KMS-11 (cell line): ENCODE data around the gene GLRA3.
"Not testable (repeated sequence)": the region's sequence is repeated elsewhere in the genome, so short reads cannot be mapped to it uniquely, and the experiment has no call there.

Experiments
- H2AFZ ChIP-seq: fragments of 200-600 bp; sonication (generic); 2 replicates; pipeline ENCODE4 v1.6.1; 2016; ENCODE audit warnings: antibody characterized with exemption, mixed run types, low read depth
- H3K27ac ChIP-seq: fragments of 200-600 bp; sonication (generic); 2 replicates; pipeline ENCODE4 v1.6.1; 2016; ENCODE audit warnings: mild to moderate bottlenecking, mixed run types
- H3K27me3 ChIP-seq: fragments of 200-600 bp; sonication (generic); 2 replicates; pipeline ENCODE4 v1.6.1; 2017; ENCODE audit warnings: mild to moderate bottlenecking, low read depth, mixed run types, moderate library complexity; ENCODE audit not compliant: insufficient read depth
- H3K36me3 ChIP-seq: fragments of 200-600 bp; sonication (generic); 2 replicates; pipeline ENCODE4 v1.6.1; 2017; ENCODE audit warnings: mild to moderate bottlenecking, mixed run types; ENCODE audit not compliant: insufficient read depth
- H3K4me1 ChIP-seq: fragments of 200-600 bp; sonication (generic); 2 replicates; pipeline ENCODE4 v1.6.1; 2016; ENCODE audit warnings: mild to moderate bottlenecking, low read depth, mixed run types; ENCODE audit not compliant: poor library complexity, severe bottlenecking
- H3K4me2 ChIP-seq: fragments of 200-600 bp; sonication (generic); 2 replicates; pipeline ENCODE4 v1.7.0; 2016; ENCODE audit warnings: mild to moderate bottlenecking, mixed run types
- H3K4me3 ChIP-seq: fragments of 200-600 bp; sonication (generic); IDR thresholded peaks from 2 replicates; pipeline ENCODE4 v1.6.1; 2017; ENCODE audit warnings: low read depth, low read length, mixed read lengths; ENCODE audit not compliant: insufficient read depth
- H3K79me2 ChIP-seq: fragments of 200-600 bp; sonication (generic); 2 replicates; pipeline ENCODE4 v1.6.1; 2016; ENCODE audit warnings: low read depth, mixed run types; ENCODE audit not compliant: insufficient read depth
- H3K9ac ChIP-seq: fragments of 200-600 bp; sonication (generic); 2 replicates; pipeline ENCODE4 v1.6.1; 2016; ENCODE audit warnings: mild to moderate bottlenecking, mixed run types
- H4K20me1 ChIP-seq: fragments of 200-600 bp; sonication (generic); 2 replicates; pipeline ENCODE4 v1.6.1; 2016; ENCODE audit warnings: mild to moderate bottlenecking, mixed run types; ENCODE audit not compliant: insufficient read depth
- TF ChIP-seq, protein P1 (sequence below): fragments of 200-600 bp; sonication (generic); conservative IDR thresholded peaks from 2 replicates; pipeline ENCODE4 v1.6.1; 2017; ENCODE audit warnings: low read depth, mild to moderate bottlenecking, antibody characterized with exemption, low read length, moderate library complexity, mixed read lengths

Gene GLRA3

GRCh38 chr4:174828845-174829701, at the start of gene GLRA3:
TSS of gene GLRA3 (minus strand) at chr4:174829247. CDS start at chr4:174828811, 436 bp downstream.
- H3K4me3 ChIP-seq, result no peak within 1 kb of the TSS
- H3K27me3 ChIP-seq, result no peaks in the 10 kb centered on the region
- no peaks in the 10 kb centered on the region for H3K79me2 ChIP-seq
- peak within 1 kb of the TSS; percentile 74 for H3K27ac ChIP-seq
- H2AFZ ChIP-seq, result peak within 1 kb of the TSS; percentile 56
- H3K4me2 ChIP-seq, result peak within 1 kb of the TSS; percentile 64
- peaks cover 55% of the 10 kb centered on the region for H3K4me1 ChIP-seq
- no peaks in the 10 kb centered on the region for H3K36me3 ChIP-seq
- TF ChIP-seq, protein P1, sequence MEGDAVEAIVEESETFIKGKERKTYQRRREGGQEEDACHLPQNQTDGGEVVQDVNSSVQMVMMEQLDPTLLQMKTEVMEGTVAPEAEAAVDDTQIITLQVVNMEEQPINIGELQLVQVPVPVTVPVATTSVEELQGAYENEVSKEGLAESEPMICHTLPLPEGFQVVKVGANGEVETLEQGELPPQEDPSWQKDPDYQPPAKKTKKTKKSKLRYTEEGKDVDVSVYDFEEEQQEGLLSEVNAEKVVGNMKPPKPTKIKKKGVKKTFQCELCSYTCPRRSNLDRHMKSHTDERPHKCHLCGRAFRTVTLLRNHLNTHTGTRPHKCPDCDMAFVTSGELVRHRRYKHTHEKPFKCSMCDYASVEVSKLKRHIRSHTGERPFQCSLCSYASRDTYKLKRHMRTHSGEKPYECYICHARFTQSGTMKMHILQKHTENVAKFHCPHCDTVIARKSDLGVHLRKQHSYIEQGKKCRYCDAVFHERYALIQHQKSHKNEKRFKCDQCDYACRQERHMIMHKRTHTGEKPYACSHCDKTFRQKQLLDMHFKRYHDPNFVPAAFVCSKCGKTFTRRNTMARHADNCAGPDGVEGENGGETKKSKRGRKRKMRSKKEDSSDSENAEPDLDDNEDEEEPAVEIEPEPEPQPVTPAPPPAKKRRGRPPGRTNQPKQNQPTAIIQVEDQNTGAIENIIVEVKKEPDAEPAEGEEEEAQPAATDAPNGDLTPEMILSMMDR, result no peak
- peak within 1 kb of the TSS; percentile 54 for H3K9ac ChIP-seq
- H4K20me1 ChIP-seq, result no peaks in the 10 kb centered on the region

DNA sequence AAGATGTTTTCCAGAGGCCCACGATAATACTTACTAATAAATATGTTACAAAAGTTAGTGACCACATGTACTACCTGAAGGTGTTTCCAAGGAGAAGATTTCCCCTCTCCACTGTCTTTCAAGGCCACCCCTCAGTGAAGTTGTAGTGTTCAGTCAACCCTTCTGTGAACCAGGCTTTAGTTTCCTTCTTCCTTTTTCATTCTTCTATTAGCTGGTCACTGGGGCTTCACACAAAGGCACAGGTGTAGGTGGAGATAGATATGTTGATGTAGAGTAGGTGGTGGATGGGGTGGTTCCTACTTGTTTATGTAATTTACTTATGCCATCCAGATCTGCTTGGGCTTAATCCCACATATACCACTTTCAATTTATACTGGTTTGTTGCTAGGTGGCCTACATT, 45.9 kb upstream of the GLRA3 start:
- H3K27ac ChIP-seq, result no peak overlapping the region
- no peaks in the 10 kb centered on the region for H3K79me2 ChIP-seq
- no peak overlapping the region for H2AFZ ChIP-seq
- H3K4me1 ChIP-seq, result peaks cover 12% of the 10 kb centered on the region
- TF ChIP-seq, protein P1, result no peak
- 0 out of 2 replicates have a peak overlapping the region, but pooled peaks have one; percentile 18 for H3K4me2 ChIP-seq
- no peak overlapping the region for H3K4me3 ChIP-seq
- H3K36me3 ChIP-seq, result no peaks in the 10 kb centered on the region
- no peaks in the 10 kb centered on the region for H3K27me3 ChIP-seq
- H3K9ac ChIP-seq, result no peak overlapping the region
- no peaks in the 10 kb centered on the region for H4K20me1 ChIP-seq

DNA sequence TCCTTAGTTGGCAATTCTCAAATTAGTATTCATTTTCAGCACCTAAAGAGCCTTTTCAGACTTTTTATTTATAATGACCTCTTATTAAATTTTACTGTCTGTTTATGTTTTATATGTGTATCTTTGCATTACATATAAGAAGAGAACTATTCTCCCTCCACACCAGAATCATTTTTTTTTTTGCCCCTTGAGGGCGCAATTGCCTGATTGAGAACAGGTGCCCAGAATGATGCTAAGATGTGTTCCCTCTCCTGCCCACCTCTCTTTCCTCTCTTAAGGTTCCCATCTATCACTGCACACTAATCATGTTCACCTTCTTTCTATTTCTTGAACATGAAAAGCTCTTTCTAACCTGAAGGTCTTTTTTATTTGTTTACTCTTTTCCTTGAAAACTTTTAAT, 44.9 kb upstream of the GLRA3 start:
- no peaks in the 10 kb centered on the region for H4K20me1 ChIP-seq
- no peaks in the 10 kb centered on the region for H3K36me3 ChIP-seq
- no peak overlapping the region for H2AFZ ChIP-seq
- no peaks in the 10 kb centered on the region for H3K79me2 ChIP-seq
- H3K4me2 ChIP-seq, result no peak overlapping the region
- H3K4me1 ChIP-seq, result peaks cover 12% of the 10 kb centered on the region
- H3K27me3 ChIP-seq, result no peaks in the 10 kb centered on the region
- H3K27ac ChIP-seq, result no peak overlapping the region
- TF ChIP-seq, protein P1, result peak; percentile 69
- H3K4me3 ChIP-seq, result no peak overlapping the region
- H3K9ac ChIP-seq, result no peak overlapping the region

DNA sequence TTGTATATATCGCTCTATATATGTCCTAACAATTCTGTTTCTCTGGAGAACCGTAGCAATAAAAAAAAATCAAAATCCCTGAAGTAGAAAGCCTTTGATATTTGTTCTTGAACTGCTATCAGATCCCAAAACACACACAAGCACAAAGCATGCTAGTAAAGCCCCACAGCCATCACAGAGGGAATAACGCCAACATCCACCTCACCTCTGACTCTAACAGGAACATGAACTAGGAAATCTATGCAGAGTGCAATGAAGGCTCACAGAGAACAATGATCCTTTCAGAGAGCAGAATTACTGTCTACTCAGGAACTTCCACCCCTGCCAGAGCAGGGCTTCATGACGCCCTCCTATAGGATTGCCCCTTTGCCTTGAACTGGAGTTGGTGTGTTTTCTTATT, 44.1 kb upstream of the GLRA3 start:
- not testable (repeated sequence) for H3K9ac ChIP-seq, H3K27ac ChIP-seq, H3K79me2 ChIP-seq, H3K36me3 ChIP-seq, H3K27me3 ChIP-seq, H4K20me1 ChIP-seq, H2AFZ ChIP-seq, H3K4me2 ChIP-seq, H3K4me3 ChIP-seq
- H3K4me1 ChIP-seq, result peaks cover 12% of the 10 kb centered on the region

- Histone ChIP-seq H3K27ac (no peak overlapping the region), H3K4me3 (no peak overlapping the region), H4K20me1 (no peaks in the 10 kb centered on the region), H2AFZ (no peak overlapping the region), H3K36me3 (no peaks in the 10 kb centered on the region), H3K4me2 (no peak overlapping the region), H3K79me2 (no peaks in the 10 kb centered on the region), H3K27me3 (no peaks in the 10 kb centered on the region), H3K4me1 (peaks cover 12% of the 10 kb centered on the region), H3K9ac (no peak overlapping the region)
- TF ChIP-seq, protein P1, result no peak
These were observed 42.4 kb upstream of the GLRA3 start for GRCh38 chr4:174871407-174871806.
